ENCODE results near the gene RABGGTA.

DNA sequence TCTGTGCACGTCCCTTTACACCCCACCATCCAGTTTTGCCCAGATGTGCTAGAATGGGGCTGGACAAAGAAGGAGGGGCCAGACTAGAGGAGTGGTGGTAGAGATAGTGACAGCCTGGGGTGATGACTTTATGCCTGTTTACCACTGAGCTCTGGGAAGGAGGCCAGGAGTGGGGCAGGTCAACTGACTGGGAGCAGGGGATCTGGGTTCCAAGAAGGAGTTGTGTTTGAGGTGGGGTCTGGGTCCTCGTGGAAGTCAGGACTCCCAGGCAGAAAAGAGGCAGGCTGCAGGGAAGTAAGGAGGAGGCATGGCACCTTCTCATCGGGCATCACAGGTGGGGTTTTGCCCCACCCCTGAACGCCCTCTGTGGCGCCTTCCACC lies 38.9 kb upstream of the RABGGTA start:
- TF ChIP-seq RAD51 (IDR thresholded peaks at IDR 0.05; ENCODE audit: borderline replicate concordance, low read depth) (no peak), ZNF431 (CRISPR knock-in tag; IDR thresholded peaks at IDR 0.05) (no peak)

Data from K562 (cell line).